ENCODE measurements around the gene LMF2.

LMF2 gene

DNA sequence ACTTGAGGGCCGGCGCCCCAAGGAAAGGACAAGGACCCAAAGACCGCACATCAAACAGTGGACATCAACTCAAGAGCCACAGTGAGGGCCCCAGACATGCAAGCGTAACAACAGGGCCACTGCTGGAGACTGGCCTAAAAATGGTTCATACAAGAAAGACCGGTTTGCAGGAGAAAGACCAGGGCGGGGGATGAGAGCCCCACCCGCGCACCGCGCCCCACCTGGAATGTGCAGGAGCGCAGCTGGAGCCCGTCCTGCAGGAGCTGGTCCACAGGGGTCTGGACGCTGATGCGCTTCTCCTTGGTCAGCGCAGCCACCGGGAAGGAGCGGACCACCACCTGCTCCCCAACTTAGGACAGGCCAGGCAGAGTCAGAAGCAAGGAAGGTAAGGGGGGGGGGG is 46.6 kb downstream of the LMF2 start:
- DNase-seq: no peak

GRCh38 chr22:50459496-50460140 is 47.9 kb downstream of the LMF2 start:
- no peak for DNase-seq

- no peak for DNase-seq
Observed at GRCh38 chr22:50459016-50459415, 48.5 kb downstream of the LMF2 start.

DNA sequence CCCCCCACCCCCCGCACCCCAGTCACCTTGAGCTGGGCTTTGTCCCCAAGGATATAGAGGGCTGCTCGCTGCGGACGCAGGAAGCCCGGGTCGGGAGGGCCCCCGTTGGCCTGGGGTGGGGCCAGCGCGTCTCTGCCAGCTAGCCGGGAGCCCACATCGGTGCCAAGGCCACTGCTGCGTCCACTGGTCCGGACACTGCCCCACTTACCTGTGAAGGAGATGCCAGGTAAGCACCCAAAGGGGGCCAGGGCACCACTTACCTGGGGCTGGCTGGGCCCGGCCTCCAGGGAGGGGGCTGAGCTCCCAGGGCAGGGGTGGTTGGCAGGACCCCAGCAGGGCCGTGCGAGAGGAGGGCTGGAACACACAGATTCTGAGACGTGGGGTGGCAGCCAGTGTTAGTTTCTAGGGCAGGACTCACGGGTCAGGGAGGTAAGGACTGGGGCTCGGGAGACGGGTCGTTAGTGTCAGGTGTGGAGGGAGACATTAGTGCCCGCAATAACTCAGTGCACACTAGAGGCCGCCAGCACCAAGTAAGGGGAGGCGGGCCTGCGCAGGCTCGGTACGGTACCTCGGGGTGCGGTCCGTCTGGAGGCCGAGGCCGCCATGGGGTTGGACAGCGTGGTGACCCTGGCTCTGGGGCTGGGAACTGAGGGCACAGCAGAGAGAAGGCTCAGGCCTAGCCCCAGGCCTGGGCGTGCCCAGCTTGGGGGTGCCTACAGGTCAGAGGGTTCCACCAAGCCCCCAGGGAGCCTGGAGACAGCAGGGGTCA is 50.9 kb downstream of the LMF2 start:
- no peak for DNase-seq

- no peak for DNase-seq
Observed at GRCh38 chr22:50456026-50456425, 51.5 kb downstream of the LMF2 start.

GRCh38 chr22:50455201-50455600 is 52.3 kb downstream of the LMF2 start:
- DNase-seq: no peak

DNA sequence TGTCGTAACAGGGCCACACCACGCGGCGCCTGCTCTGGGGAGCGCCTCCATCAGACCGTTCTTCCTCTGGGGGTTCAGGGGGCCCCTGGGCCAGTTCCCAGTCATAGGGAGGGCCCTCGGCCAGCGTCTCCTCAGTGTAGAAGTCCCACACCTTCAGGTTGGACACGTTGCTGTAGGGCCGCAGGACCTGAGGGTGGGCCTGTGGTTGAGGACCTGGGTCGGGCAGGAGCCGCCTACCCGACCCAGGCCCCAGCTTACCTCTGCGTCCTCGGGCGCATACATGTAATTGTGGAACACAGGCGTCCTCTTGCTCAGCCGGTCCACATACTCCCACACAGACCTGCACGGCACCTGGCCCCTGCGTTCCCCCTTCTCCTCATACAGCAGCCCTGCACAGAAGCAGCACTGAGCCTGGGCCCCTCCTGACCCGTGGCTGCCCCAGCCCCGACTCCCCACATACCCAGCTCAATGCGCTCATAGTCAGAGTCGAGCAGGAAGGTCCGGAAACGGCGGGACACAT is 52.9 kb downstream of the LMF2 start:
- no peak for DNase-seq
